HG02870 (cell line): ENCODE data around the gene ARHGEF18.
A peak's percentile ranks its signal among the peaks of the same experiment; 100 is the strongest.
"Not testable (repeated sequence)": the region's sequence is repeated elsewhere in the genome, so short reads cannot be mapped to it uniquely, and the experiment has no call there.

ENCODE experiments used
- ATAC-seq: cut with Tn5 transposase; IDR thresholded peaks from one replicate; pipeline ENCODE4 v1.9.1; 2021; ENCODE audit warnings: mild to moderate bottlenecking, moderate library complexity; ENCODE audit not compliant: unreplicated experiment

The ARHGEF18 gene

DNA sequence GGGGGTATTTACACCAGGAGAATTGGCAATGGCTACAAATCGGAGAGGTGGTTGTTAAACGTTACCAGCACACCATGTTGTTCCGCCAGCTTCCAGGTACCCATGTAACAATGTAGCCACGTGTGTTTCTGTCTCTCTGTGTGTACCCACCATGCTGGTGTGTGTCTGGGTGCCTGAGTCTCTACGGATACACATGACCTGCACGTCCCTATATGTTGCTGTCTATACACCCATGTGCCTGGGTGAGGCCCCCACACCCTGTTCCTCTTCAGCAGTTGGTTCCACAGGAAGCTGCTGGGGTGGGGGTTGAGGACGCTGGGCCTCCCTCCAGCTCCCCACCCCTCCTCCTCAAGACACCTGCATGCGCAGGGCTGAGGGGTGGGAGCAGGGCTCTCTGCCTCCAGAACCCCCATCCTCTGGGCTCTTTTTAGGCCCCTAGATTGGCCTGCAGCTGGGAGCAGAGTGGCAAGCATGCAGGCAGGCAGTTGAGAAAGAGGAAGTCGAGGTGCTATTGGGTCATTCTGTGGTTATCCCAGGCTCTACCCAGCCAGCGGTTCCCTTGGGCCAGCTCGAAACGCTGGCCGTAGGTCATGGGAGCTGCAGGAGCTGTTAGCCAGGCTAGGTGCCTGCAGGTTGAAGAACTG, at the start of gene ARHGEF18:
ARHGEF18 (plus strand) TSS at position 351 of the 644 bp plus-strand sequence. CDS start 13,954 bp downstream, outside the sequence.
- ATAC-seq, result no peak

DNA sequence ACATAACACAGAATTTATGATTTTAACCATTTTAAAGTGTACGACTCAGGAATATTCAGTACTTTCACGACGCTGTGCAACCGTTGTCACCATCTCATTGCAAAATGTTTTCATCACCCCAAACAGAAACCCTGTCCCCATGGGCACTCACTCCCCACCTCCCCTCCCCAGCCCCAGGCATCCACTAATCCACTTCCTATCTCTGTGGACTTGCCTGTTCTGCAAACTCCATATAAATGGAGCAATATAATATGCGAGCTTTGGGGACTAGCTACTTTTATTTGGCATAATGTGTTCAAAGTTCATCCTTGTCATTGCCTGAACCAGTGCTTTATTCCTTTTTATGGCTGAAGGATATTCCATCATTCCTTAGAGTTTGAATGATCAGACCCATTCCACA, 47.2 kb upstream of the ARHGEF18 start:
- ATAC-seq, result no peak

GRCh38 chr19:7303470-7303869, 45.3 kb upstream of the ARHGEF18 start:
- ATAC-seq, result no peak

- no peak for ATAC-seq
Measured at GRCh38 chr19:7304200-7304599, 44.5 kb upstream of the ARHGEF18 start.

DNA sequence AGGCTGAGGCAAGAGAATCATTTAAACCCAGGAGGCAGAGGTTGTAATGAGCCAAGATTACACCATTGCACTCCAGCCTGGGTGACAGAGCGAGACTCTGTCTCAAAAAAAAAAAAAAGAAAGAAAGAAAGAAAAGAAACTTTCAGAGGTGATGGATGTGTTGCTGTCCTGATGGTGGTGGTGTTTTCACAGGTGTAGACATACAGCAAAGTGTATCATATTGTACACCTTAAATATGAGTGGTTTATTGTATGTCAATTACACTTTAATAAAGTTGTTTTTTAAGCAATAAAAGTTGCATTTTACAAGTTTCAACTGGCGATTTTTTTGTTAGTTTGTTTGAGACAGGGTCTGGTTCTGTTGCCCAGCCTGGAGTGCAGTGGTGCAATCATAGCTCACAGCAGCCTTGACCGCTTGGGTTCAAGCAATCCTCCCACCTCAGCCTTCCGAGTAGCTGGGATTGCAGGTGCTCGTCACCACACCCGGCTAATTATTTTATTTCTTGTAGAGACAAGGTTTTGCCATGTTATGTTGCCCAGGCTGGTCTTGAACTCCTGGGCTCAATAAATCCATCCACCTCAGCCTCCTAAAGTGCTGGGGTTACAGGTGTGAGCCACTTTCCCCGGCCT, 41.0 kb upstream of the ARHGEF18 start:
- ATAC-seq, result no peak

DNA sequence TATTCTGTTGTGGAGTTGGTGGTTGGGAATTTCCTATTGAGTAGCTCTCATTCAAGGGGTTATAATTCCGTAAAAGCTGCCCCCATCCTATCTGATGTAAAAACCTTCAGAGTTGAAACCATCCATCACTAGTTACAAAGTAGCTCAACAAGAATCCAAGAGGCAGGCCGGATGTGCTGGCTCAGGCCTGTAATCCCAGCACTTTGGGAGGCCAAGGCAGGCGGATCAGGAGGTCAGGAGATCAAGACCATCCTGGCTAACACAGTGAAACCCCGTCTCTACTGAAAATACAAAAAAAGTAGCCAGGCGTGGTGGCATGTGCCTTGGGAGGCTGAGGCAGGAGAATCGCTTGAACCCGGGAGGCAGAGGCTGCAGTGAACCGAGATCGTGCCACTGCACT, 40.4 kb upstream of the ARHGEF18 start:
- ATAC-seq, result not testable (repeated sequence)

DNA sequence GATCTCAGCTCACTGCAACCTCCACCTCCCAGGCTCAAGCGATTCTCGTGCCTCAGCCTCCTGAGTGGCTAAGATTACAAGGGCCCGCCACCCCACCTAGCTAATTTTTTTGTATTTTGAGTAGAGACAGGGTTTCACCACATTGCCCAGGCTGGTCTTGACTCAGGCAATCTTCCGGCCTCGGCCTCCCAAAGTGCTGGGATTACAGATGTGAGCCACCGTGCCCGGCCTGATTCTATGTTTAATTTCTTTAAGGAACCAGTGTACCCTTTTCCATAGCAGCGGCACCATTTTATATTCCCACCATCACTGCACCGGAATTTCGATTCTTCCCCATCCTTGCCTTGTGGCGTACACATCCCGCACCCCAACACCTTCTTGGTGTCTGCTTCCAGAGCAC, 36.8 kb upstream of the ARHGEF18 start:
- no peak for ATAC-seq

- no peak for ATAC-seq
Measured at GRCh38 chr19:7312816-7313215, 35.9 kb upstream of the ARHGEF18 start.

- ATAC-seq, result no peak
Measured at GRCh38 chr19:7318176-7318575, 30.6 kb upstream of the ARHGEF18 start.

- no peak for ATAC-seq
Measured at GRCh38 chr19:7326105-7326877, 22.4 kb upstream of the ARHGEF18 start.

DNA sequence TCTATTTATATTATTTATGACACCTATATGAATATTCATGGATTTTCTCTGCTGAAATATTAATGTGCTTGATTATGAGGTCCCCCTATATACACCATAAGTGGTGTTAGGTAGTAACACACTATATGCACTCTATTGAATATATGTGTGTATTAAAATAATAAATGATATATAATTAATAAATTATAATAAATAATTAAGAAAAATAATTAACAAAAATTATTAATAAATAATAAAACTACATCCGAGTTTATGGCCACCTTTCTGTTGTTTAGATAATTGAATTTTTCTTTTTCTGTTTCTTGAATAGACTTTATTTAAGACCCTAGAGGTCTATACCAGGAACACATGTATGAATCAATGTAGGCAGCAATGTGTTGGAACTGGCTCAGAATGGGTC, 20.9 kb upstream of the ARHGEF18 start:
- ATAC-seq, result no peak

DNA sequence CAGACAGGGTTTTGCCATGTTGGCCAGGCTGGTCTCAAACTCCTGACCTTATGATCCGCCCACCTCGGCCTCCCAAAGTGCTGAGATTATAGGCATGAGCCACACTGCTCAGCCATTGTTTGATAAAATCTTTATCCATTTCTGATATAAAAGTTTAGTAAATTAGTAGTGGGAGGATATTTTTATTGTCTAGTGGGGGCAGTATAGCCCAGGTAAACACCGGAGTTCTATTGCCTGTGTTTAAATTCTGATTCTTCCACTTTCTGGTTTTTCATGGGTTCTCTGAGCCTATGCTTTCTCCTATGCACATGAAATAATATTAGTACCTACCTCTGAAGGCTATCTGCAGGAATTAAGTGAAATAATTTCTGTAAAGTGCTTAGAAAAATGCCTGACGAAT, 20.1 kb upstream of the ARHGEF18 start:
- ATAC-seq, result no peak

GRCh38 chr19:7331446-7331845, 17.3 kb upstream of the ARHGEF18 start:
- no peak for ATAC-seq

DNA sequence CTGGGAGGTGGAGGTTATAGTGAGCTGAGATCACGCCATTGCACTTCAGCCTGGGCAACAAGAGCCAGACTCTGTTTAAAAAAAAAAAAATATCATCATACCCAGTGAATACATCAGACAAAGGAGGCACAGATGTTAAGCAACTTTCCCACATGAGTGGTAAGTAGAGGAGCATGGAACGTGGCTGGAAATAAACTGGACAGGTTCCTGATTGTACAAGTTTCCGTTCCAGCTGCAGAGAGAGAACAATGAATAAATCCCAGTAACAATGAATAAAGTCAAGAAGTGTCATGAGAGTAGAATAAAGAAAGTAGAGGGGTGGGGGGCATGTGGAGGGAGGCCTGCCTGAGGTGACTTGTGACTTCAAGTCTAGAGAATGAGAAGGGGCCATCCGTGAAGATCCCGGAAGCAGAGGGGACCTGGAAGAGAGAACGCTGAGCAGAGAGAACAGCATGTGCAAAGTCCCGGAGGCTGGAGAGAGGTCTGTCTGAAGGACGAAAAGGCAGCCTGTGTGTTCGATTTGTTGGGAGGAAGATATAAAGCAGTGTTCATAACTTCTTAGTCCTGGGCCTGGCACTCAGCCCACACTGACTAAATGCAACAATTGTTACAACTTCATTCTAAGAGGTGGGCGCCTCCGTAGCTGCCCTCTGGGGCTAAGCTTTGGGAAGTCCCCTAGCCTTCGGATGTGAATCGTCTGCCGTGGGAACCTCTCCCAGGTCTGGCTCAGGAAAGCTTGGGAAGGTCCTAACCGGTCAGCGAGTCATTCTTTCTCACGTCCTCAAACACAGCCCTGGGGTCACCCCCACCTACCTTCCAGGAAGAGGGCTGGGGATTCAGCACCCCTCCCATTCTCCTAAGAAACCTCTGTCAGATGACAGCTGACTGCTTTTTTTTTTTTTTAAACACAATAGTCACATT, 15.3 kb upstream of the ARHGEF18 start:
- ATAC-seq, result no peak

GRCh38 chr19:7336321-7336973, 12.3 kb upstream of the ARHGEF18 start:
- no peak for ATAC-seq

DNA sequence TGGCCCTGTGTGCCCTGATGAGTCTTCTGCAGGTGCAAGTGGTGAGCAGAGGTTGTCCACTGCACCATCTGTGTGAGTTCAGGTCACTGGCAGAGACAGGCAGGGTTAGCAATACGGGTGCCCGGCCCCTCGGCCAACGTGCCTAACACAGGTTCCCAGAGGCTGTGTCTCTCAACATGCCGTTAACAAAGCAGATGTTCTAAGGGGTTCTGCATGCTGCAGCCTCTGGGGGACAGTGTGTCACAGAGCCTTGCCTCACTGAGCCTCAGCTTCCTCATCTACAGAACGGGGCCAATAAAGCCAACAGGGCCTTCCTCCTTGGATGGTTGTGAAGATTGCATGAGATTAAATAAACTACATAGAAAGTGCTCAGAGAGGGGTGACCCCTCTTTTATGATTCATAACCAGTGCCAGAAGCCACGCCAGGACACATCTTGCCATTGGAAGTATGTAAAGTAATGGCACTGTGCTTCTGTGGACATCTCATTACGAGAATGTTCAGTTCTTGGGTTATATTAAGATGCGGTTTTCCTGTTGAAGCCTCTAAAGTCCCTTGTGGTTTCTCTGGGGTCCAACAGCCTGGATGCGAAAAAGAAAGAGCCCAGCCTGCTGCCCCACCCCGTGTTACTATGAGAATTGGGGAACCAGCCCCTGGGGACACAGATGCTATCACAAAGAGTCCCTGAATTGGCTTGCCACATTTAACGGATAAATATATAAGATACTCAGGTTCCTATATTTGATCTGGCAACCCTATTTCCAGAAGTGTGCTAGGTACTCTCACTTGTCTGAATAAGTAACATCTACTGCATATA, 11.2 kb upstream of the ARHGEF18 start:
- peak; percentile 74 for ATAC-seq

GRCh38 chr19:7340959-7341837, 7.5 kb upstream of the ARHGEF18 start:
- no peak for ATAC-seq

- ATAC-seq, result no peak
Measured at GRCh38 chr19:7342143-7342542, 6.6 kb upstream of the ARHGEF18 start.
